ENCODE data around the gene MINDY2. TPM values are rescaled to one million over a fixed set of nuclear protein-coding genes. Genes with fewer than 3 reads are reported as not detected.

Gene MINDY2
- polyA plus RNA-seq: 14.1 TPM

- peak within 1 kb of the TSS in 2 of 4 donors; percentile 91 to 98 for H3K4me3 Mint-ChIP-seq
- H3K27ac Mint-ChIP-seq: peak within 1 kb of the TSS; percentile 74 to 96 (median 94)
- H3K9me3 Mint-ChIP-seq: no peaks in the 10 kb centered on the region
- H3K4me1 Mint-ChIP-seq: peaks cover 9 to 10% (median 10%) of the 10 kb centered on the region in 3 donors
- peaks cover 2% of the 10 kb centered on the region for H3K36me3 Mint-ChIP-seq
- H3K27me3 Mint-ChIP-seq: no peaks in the 10 kb centered on the region
Observed at GRCh38 chr15:58770857-58771620, at the start of gene MINDY2. Gene MINDY2 (plus strand): TSS chr15:58771302. CDS start chr15:58771396, 94 bp downstream.

GRCh38 chr15:58724466-58724865, 46.6 kb upstream of the MINDY2 start:
- Mint-ChIP-seq H3K4me1 (peaks cover 33 to 41% (median 39%) of the 10 kb centered on the region in 3 donors), H3K36me3 (no peaks in the 10 kb centered on the region), H3K27me3 (no peaks in the 10 kb centered on the region), H3K9me3 (no peaks in the 10 kb centered on the region), H3K27ac (peak overlapping the region; percentile 32 to 68 (median 40)), H3K4me3 (peak overlapping the region in 3 of 4 donors; percentile 3 to 72 (median 48))

DNA sequence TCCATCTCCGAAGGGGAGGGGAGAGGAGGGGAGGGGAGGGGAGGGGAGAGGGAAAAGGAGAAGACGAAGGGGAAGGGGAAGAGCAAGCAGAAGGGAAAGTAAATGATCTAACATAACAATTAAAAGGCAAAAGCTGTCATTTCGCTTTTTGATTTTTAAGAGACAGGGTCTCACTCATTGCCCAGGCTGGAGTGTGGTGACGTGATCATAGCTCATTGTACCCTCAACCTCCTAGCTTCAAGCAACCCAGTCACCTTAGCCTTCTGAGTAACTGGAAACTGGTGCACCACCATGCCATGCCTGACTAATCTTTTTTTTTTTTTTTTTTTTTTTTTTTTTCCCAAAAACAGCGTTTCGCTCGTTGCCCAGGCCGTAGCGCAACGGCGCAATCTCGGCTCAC, 44.2 kb upstream of the MINDY2 start:
- Mint-ChIP-seq H3K36me3 (peaks cover under 1% of the 10 kb centered on the region), H3K4me1 (peaks cover 37 to 43% (median 38%) of the 10 kb centered on the region in 3 donors), H3K27ac (no peak overlapping the region), H3K4me3 (no peak overlapping the region), H3K9me3 (no peaks in the 10 kb centered on the region), H3K27me3 (no peaks in the 10 kb centered on the region)

DNA sequence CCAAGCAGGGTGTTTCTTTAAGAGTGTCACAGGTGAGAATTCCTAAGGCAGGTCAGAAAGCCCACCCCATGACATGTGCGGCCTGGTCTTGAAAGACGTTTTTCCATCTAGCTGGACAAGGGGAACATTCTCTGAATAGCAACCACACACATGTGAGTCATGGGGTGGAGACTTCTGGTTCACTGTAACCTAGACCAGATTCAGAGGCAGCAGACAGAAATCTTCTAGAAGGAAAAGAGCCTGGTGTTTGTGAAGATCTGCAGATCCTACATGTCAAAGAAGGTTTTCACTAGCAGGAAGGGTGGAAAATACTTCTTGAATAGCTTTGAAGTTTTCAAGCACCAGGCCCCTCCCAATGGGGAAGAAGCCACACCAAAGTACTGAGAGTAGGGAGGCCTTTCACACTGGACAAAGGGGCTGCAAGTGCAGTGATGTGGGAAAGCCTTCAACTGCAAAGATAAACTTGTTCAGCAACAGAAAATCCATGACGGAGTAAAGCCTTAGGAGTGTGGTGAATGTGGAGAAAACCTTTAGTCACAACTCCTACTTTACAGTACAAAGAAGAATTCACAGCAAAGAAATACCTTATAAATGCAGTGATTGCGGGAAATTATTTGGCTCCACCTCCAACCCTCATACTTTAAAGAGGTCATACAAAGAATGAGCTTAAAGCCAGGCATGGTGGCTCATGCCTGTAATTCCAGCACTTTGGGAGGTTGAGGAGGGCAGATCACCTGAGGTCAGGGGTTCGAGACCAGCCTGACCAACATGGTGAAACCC, 39.2 kb upstream of the MINDY2 start:
- Mint-ChIP-seq H3K4me1 (peaks cover 21 to 47% (median 25%) of the 10 kb centered on the region in 3 donors), H3K27ac (peak overlapping the region in 1 of 3 donors; percentile 67), H3K27me3 (no peaks in the 10 kb centered on the region), H3K36me3 (peaks cover 2% of the 10 kb centered on the region), H3K4me3 (no peak overlapping the region), H3K9me3 (no peaks in the 10 kb centered on the region)

DNA sequence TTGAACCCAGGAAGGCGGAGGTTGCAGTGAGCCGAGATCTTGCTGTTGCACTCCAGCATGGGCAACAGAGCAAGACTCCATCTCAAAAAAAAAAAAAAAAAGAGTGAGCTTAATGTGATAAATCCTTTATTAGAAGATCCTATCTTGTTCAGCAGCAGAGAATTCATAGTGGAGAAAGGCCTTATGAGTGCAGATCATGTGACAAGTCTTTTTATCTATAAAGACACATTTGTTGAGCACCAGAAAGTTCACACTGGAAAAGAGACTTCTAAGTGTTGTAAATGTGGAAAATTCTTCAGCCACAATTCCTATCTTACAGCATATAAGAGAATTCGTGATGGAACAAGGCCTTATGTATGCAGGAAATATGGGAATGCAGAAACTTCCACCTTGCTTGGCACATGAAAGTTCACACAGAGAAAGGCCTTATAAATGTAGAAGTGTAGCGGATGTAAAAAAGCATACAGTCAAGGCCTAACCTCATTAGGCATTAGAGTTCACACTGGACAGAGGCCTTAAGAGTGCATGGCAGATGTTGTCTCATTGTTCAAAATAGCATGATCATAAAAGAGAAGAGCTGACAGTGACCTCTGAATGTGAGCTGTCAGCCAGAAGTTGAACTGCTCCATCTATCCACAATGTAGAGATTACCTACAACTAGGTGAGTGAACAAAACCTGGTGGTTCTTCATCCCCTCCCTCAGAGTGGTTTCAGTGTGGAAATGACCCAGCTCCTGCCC, 38.3 kb upstream of the MINDY2 start:
- Mint-ChIP-seq H3K4me3 (no peak overlapping the region), H3K4me1 (peaks cover 28 to 44% (median 28%) of the 10 kb centered on the region in 3 donors), H3K27me3 (no peaks in the 10 kb centered on the region), H3K9me3 (no peaks in the 10 kb centered on the region), H3K27ac (peak overlapping the region in 2 of 3 donors; percentile 67 to 78), H3K36me3 (peaks cover 2% of the 10 kb centered on the region)

- no peak overlapping the region for H3K4me3 Mint-ChIP-seq
- H3K27ac Mint-ChIP-seq: no peak overlapping the region
- H3K36me3 Mint-ChIP-seq: peaks cover 2% of the 10 kb centered on the region
Observed at GRCh38 chr15:58734859-58735258, 36.2 kb upstream of the MINDY2 start.

DNA sequence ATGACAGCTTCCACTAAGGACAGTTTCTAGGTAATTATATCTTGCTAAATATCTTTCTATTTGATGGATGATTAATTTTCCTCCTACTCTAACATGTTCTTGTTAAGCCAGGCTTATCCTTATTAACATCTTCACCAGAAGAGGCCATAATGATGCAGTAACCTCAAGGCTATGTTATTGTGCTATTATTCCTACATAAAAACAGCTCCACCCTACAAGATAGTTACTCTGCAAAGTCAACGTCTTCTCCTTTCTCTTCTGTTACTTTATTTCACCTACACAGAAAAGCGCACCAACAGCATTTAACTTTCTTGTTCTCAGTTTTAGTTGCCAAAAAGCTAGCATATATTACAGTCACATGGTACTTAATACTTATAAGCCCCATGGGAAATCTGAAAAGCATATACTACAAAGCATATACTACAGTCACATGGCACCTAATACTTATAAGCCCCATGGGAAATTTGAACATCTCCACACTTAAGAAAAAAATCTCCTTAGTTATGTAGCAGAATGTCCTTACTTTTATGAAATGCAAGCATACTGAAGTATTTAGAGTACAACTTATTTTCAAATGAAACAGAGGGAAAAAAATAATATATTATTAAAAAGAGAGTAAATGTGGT, 35.0 kb upstream of the MINDY2 start:
- no peak overlapping the region for H3K27ac Mint-ChIP-seq
- peaks cover 2% of the 10 kb centered on the region for H3K36me3 Mint-ChIP-seq
- H3K9me3 Mint-ChIP-seq: no peaks in the 10 kb centered on the region
- H3K4me1 Mint-ChIP-seq: peaks cover 33 to 41% (median 38%) of the 10 kb centered on the region in 3 donors
- no peaks in the 10 kb centered on the region for H3K27me3 Mint-ChIP-seq
- H3K4me3 Mint-ChIP-seq: no peak overlapping the region

More at GRCh38 chr15:58734859-58735258, 36.2 kb upstream of the MINDY2 start:
- H3K27me3 Mint-ChIP-seq: no peaks in the 10 kb centered on the region
- no peaks in the 10 kb centered on the region for H3K9me3 Mint-ChIP-seq
- peaks cover 32 to 48% (median 41%) of the 10 kb centered on the region in 3 donors for H3K4me1 Mint-ChIP-seq

DNA sequence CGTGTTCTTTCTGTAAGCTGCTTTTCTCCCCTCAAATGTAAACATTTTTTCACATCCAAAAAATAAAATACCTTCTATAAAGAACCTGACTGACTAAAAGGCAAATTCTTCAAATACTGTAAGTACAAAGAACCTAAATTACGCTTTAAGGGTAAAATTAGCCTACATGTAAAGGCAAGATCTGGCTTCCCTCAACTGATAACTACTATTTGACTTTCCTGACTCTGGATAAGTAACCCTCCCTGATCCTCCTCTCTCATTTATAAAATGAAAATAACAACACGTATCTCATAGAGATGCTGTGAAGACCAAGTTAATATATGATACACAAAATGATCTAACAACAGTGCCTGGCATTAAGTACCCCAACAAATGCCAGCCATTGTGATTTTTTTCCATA, 33.8 kb upstream of the MINDY2 start:
- no peak overlapping the region for H3K4me3 Mint-ChIP-seq

GRCh38 chr15:58738046-58738707, 32.9 kb upstream of the MINDY2 start:
- no peak overlapping the region for H3K27ac Mint-ChIP-seq
- no peaks in the 10 kb centered on the region for H3K36me3 Mint-ChIP-seq
- H3K4me3 Mint-ChIP-seq: peak overlapping the region in 1 of 4 donors; percentile 42
- peaks cover 41 to 49% (median 45%) of the 10 kb centered on the region in 3 donors for H3K4me1 Mint-ChIP-seq
- no peaks in the 10 kb centered on the region for H3K9me3 Mint-ChIP-seq
- no peaks in the 10 kb centered on the region for H3K27me3 Mint-ChIP-seq

More for the DNA sequence above, 33.8 kb upstream of the MINDY2 start:
- Mint-ChIP-seq H3K9me3 (no peaks in the 10 kb centered on the region), H3K36me3 (no peaks in the 10 kb centered on the region), H3K27ac (no peak overlapping the region), H3K4me1 (peaks cover 36 to 46% (median 44%) of the 10 kb centered on the region in 3 donors), H3K27me3 (no peaks in the 10 kb centered on the region)

DNA sequence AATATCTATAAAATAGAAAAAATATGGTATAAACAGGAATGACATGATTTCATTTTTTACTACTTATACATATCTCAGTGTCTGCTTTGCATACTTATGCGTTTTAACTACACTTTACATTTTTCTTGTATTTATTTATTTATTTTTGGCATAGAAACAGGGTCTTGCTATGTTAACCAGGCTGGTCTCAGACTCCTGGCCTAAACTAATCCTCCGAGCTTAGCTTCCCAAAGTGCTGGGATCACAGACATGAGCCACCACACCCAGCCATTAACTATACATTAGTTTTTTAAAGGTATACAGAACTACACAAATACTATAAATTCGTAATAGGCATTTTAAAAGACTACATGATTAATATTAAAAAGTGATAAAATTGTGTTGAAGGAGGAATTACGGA, 30.7 kb upstream of the MINDY2 start:
- H3K4me3 Mint-ChIP-seq: no peak overlapping the region
- H3K36me3 Mint-ChIP-seq: no peaks in the 10 kb centered on the region
- no peak overlapping the region for H3K27ac Mint-ChIP-seq
- H3K4me1 Mint-ChIP-seq: peaks cover 44 to 53% (median 48%) of the 10 kb centered on the region in 3 donors
- H3K27me3 Mint-ChIP-seq: no peaks in the 10 kb centered on the region
- no peaks in the 10 kb centered on the region for H3K9me3 Mint-ChIP-seq

- no peak overlapping the region for H3K27ac Mint-ChIP-seq
- no peaks in the 10 kb centered on the region for H3K36me3 Mint-ChIP-seq
Observed at GRCh38 chr15:58741032-58741431, 30.1 kb upstream of the MINDY2 start.

DNA sequence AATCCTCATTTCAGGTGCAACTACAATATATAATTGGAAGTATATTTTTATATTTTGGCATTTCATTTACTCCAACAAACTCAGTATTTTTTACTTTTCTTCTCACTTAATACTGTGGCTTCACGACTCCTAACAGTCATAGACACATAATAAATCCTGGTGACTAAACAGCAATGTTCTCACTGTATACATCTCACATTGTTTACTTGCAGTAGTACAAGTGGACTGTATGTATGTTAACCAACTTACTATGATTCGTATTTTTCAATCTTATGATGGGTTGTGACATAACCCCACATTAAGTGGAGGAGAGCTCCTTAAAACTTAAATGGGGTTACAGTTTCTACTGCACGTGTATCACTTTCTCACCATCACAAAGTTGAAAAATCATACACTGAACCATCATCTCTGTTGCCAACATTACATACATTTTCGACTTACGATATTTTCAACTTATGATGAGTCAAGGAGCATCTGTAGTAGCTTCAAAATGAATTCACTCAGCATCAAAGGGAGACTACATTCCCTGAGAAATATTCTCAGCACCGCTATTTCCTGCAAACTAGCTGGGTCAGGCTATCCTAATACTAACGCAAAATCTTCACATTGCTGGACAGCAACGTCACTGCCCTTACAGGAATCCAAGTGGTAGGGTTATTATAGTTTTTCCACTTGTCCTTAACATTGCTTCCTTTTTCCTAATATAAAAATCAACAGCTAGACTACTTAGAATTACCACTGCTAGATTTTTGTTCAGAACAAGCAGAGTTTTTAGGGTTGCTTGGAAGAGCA, 28.9 kb upstream of the MINDY2 start:
- no peaks in the 10 kb centered on the region for H3K9me3 Mint-ChIP-seq
- H3K4me3 Mint-ChIP-seq: peak overlapping the region in 1 of 4 donors; percentile 81
- no peaks in the 10 kb centered on the region for H3K27me3 Mint-ChIP-seq
- peaks cover 1% of the 10 kb centered on the region for H3K36me3 Mint-ChIP-seq
- peaks cover 42 to 54% (median 51%) of the 10 kb centered on the region in 3 donors for H3K4me1 Mint-ChIP-seq
- H3K27ac Mint-ChIP-seq: no peak overlapping the region

More at GRCh38 chr15:58741032-58741431, 30.1 kb upstream of the MINDY2 start:
- H3K4me1 Mint-ChIP-seq: peaks cover 46 to 54% (median 50%) of the 10 kb centered on the region in 3 donors
- H3K9me3 Mint-ChIP-seq: no peaks in the 10 kb centered on the region
- no peaks in the 10 kb centered on the region for H3K27me3 Mint-ChIP-seq
- H3K4me3 Mint-ChIP-seq: peak overlapping the region in 2 of 4 donors; percentile 7 to 30

GRCh38 chr15:58742819-58743502, 28.1 kb upstream of the MINDY2 start:
- Mint-ChIP-seq H3K27ac (no peak overlapping the region), H3K9me3 (no peaks in the 10 kb centered on the region), H3K4me1 (peaks cover 42 to 59% (median 47%) of the 10 kb centered on the region in 3 donors), H3K27me3 (no peaks in the 10 kb centered on the region), H3K36me3 (peaks cover 1% of the 10 kb centered on the region), H3K4me3 (peak overlapping the region in 2 of 4 donors; percentile 6 to 81)

All from IgD-negative memory B cell (primary cell).